HG02610 (cell line): Measurements from ENCODE around the gene RTP2.

Experiments used
- ATAC-seq: cut with Tn5 transposase; IDR thresholded peaks from one replicate; pipeline ENCODE4 v1.9.1; 2021; ENCODE audit warnings: mild to moderate bottlenecking, moderate library complexity; ENCODE audit not compliant: unreplicated experiment

Gene RTP2, protein sequence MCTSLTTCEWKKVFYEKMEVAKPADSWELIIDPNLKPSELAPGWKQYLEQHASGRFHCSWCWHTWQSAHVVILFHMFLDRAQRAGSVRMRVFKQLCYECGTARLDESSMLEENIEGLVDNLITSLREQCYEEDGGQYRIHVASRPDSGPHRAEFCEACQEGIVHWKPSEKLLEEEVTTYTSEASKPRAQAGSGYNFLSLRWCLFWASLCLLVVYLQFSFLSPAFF

DNA sequence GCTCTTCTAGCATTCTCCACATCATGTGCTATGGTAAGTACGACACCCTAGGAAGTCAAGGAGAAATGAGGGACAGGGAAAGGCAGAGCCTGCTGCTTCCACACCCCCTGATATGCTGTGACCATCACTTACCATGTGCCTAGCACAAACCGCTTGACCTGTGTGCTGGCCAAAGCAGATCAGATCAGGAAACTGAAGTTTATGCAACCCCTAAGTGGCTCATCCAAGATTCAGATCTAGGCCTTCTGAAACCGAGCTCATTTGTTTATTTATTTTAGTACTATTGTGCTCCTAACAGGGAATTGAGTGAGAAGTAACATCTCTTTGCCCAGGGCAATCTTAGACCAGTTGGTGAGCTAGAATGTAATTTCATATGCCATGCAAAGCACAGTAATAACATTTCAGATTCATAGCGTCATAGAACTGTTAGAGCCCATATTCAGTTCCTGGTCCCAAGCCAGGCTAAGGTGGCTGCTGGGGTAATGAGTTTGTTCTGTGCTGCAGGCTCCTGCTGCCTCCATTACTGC, at the start of gene RTP2:
Gene RTP2 (minus strand): TSS at position 51 of the 527 bp plus-strand sequence. CDS start 429 bp downstream, outside the sequence.
- ATAC-seq = no peak

- no peak for ATAC-seq
Observed at GRCh38 chr3:187750513-187751123, 48.3 kb upstream of the RTP2 start.

DNA sequence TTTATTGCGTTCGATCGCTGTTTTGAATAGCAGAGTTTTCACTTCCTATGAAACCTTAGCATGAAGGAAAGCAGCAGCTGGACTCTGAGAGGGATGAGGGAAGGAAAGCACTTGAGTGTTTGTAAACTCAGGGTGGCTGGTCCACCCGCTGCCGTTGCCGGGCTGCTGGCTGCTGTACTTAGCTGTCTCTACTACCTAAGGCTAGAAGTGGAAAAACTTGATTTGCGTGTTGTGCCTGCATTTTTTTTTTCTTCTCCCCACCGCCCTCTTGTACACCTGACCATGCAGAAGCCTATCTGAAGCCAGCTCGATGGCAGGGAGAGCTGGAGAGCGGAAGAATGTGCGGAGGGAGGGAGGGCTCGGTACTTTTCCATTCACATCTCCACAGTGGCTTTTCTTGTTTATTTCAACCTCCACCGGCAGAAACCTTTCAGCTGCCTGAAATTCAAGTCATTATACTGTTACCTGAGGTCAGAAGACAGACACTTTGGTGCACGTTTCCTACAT, 47.7 kb upstream of the RTP2 start:
- no peak for ATAC-seq

DNA sequence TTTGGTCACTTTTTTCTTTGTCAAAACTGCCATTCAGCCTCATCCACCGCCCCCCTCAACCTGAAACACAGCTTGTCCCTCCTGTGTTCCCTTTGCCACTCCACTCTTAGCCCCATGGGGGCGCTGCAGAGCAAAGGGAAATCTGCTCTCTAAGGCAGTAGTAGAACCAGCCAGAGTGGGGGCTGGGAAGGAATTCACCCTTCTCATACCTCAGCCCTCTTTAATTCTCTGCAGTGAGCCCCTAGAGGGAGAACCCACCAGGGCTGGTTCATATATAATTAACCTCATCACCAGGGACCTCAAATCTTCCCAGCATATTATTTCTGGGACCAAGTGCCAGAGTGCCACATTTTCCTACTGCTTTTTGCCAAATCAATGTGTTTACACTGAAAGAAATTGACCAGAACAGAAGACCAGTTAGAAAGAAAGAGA, 45.7 kb upstream of the RTP2 start:
- peak; percentile 34 for ATAC-seq

GRCh38 chr3:187747506-187747905, 45.1 kb upstream of the RTP2 start:
- no peak for ATAC-seq

GRCh38 chr3:187746442-187747281, 44.3 kb upstream of the RTP2 start:
- ATAC-seq = no peak

- no peak for ATAC-seq
Observed at GRCh38 chr3:187746059-187746441, 43.7 kb upstream of the RTP2 start.

- ATAC-seq = peak; percentile 83
Observed at GRCh38 chr3:187745201-187746058, 43.1 kb upstream of the RTP2 start, which contains the start of gene BCL6. Gene BCL6 (minus strand): TSS chr3:187745468. CDS start chr3:187733693, 11,775 bp downstream.

DNA sequence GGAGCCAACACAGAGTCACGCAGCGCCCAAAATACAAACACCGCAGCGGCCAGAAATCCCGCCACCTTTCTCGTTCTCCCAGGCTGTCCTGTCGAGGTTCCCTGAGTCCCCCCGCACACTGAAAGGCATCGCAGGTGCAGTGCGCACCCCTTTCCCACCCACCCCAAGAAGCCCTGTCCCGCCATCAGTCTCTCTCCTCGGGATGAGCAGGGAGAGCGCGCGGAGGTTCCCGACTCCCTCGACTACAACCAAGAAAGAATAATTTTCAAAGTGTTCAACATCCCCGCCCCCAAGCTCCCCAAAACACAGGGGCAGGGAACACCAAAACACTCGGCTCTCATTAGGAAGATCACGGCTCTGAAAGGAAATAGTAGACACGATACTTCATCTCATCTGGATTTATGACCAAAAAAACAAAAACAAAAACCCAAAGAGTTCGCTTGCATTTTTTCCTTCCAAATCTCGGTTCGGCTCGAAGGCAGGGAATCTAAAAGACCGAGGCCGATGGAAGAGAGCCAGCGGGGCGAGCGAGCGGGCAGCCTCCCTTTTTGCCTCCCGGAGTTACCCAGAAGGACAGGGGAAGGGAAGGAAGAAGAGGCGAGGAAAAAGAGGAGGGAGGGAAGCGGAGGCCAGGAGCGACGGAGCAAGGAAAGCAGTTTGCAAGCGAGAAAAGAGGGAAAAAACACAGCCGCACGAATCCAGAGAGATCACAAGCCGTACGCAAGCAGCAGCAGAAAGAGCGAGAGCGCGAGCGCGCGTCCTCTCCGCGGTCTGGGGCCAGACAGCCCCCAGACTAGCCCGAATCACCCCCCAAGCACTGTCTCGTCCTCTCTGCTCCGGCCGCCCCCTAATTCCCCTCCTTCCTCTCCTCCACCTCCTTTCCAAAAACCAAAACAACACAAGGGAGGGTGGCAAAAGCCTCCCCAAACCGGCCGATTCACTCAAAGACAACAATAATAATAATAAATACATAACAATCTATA, 42.1 kb upstream of the RTP2 start:
- no peak for ATAC-seq

DNA sequence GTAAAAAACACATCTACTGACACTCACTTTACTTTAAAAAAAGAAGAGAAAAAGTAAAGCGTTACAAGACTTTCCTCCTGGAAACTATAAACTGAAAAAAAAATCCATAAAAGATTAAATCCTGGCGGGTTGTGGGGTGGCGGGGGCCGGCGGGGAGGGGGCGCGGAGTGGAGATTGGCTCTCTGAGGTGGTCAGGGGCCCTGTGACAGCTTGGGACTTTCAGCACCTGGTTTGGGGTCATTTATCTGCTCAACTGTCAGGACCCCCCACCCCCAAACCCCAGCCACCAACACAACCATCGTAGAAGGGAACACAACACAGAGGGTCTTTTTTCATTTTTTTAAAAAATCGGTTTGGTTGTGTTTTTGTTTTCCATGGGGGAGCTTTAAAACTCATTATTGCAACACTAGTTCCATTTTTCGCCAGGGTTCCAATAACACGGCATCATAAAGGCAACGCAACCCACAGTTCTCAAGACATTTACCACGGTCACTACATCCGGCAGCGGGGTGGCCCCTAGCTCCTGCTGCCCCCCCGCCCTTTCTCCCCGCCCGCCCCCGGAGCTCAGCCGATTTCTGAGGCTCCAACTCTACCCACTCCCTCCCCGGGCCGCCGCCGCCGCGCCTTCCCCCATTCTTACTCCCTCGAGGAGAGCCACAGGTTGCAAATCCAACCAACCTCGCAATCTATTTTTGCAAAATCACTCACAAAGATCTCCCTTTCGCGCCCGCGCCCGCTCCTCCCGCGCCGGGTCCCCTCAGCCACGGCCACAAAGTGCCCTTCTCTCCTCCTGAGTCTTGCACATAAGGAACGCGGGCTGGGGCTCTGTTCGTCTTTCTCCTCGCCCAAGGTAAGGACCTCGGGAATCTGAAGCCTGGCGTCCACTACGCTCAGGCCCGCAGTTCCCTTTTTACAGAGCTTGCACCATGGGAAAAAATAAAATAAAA, 41.1 kb upstream of the RTP2 start:
- no peak for ATAC-seq

GRCh38 chr3:187742351-187743171, 40.2 kb upstream of the RTP2 start:
- no peak for ATAC-seq

GRCh38 chr3:187741403-187742350, 39.3 kb upstream of the RTP2 start:
- no peak for ATAC-seq

DNA sequence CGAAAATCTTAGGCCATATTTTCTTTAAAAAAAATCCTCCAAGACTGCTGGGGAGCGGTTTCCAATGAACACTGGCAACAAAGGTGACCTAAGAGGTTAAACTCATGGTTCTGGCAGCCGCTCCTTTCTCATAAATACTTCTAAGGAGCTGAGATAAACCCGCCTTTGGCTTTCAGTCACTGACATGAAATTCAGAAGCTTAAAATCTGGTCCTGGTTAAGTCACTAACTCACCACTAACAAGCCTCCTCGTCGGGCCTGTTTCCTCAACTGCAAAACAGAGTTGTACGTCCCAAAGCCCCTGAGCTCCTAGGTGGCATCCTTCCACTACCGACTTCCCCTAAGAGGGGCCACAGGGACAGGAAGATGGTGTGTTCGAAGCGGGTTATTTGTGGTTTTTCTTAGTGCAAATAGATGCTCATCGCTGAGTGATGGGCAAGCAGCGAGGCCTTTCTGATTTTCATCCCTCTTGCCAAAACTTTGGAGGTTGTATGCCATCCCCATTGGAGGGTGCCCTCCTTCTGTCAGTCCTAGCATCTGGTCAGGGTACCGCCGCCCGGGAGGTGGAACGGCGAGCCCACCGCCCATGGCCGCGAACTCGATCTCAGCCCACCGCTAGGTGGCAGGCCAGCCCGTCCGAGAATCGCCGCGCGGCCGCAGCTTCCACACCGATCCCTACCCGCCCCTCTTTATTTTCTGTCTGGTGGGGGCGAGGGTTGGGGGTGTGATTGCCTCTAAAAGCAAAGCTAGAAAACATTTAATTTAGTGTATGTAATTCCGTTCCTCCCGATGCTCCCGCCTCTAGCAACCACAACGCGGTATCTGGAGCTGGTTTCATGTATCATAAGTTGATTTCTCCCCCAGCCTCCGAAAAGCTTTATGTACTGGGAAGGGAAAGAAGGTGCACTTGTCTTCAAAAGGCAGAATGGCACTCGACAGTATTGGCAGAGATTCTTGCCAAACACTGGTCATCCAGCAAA, 38.4 kb upstream of the RTP2 start:
- no peak for ATAC-seq

DNA sequence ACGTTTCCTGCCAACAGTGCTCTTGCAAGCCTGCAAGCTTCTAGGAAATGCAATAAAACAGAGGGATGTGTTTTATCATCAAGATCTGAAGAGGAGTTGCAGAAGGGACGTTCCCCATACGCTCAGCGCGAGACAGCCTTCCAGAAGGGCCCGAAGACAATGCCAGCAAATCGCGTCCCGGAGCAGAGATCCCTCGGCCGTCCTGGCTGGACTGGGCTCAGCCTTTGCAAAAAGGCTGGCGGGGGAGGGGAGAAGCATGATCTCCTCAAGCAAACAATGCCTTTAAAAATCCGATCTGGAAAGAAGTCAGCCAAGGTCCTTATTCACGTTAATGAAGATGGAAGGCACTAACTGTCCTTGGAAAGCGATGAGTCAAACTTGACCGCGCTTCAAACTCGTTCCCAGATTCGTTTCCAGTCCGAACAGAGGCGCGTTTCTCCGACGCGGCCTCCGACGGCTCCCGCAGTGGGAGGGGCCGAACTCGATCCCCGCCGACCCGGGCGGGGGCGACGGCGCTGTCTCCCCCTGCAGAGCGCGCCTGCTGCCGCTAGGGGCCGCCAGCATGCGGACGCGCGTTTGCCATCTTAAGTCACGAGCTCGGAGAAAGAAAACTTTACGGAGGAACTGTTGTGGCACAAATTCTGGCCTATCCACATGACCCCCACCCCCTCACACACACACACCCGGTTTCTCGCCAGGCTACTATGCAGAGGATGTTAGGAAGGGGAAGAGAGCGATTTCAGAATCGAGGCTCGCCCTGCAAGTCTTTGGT, 37.4 kb upstream of the RTP2 start:
- ATAC-seq = peak; percentile 38
